NCI-H524 treated with DMSO at 0.1 percent for 48 hours (cell line): Measurements from ENCODE around the gene NOC3L.

Experiments used
- DNase-seq: peaks from one replicate; lab custom pipeline; 2025; lab: John Stamatoyannopoulos, UW

NOC3L gene

GRCh38 chr10:94300042-94300441 lies 62.7 kb downstream of the NOC3L start:
- DNase-seq: no peak

GRCh38 chr10:94299417-94299816 lies 63.3 kb downstream of the NOC3L start:
- DNase-seq: no peak

- DNase-seq: no peak
Observed at GRCh38 chr10:94294168-94294567, 68.6 kb downstream of the NOC3L start.

GRCh38 chr10:94293354-94293753 lies 69.4 kb downstream of the NOC3L start:
- DNase-seq: no peak

GRCh38 chr10:94292434-94293090 lies 70.2 kb downstream of the NOC3L start:
- DNase-seq: no peak

- DNase-seq: no peak
Observed at GRCh38 chr10:94288361-94289101, 74.2 kb downstream of the NOC3L start.

GRCh38 chr10:94287336-94287735 lies 75.4 kb downstream of the NOC3L start:
- no peak for DNase-seq

GRCh38 chr10:94286901-94287300 lies 75.8 kb downstream of the NOC3L start:
- no peak for DNase-seq

GRCh38 chr10:94285271-94285670 lies 77.5 kb downstream of the NOC3L start:
- DNase-seq: no peak
